HepG2 (cell line): ENCODE data around the gene MSMP. TPM values are rescaled to one million over a fixed set of nuclear protein-coding genes. Genes with fewer than 3 reads are reported as not detected.

Source experiments
- ATAC-seq: fragments of 200-7000 bp; cut with Tn5 transposase; 3 replicates; pipeline ENCODE4 v1.9.1; 2020; ENCODE audit warnings: mild to moderate bottlenecking, moderate library complexity
- BruUV-seq: library from RNA; stranded (reverse); fragments of 400-500 nt; replicated peaks from 2 replicates; lab custom pipeline; 2021; lab: Mats Ljungman, UMichigan
- CTCF ChIA-PET: fragments of 300-600 bp; formaldehyde crosslinking; extraction: SDS; loops from one replicate; lab custom pipeline; 2021; ENCODE audit warnings: low total read pairs, inconsistent platforms, low intra/inter-chr PET ratio; lab: Yijun Ruan, JAX
- POLR2A ChIA-PET: fragments of 350-600 bp; sonication (Branson Sonifier 250); formaldehyde crosslinking; loops from one replicate; lab custom pipeline; 2020; ENCODE audit warnings: antibody characterized with exemption, inconsistent platforms; lab: Yijun Ruan, JAX
- DNase-seq: peaks from one replicate; pipeline ENCODE4 v3.0.0-alpha.2; 2015; ENCODE audit warnings: low spot score
- FAIRE-seq: peaks from 3 replicates; lab custom pipeline; 2011; peaks lifted over from hg19 to GRCh38; lab: Jason Lieb, UNC
- H2AFZ ChIP-seq: one replicate; pipeline ENCODE4 v1.6.1; 2011; ENCODE audit warnings: low read length, inconsistent platforms
- H3K27ac ChIP-seq: fragments of 300-600 bp; 3 replicates; pipeline ENCODE4 v1.8.0; 2011; ENCODE audit warnings: mixed run types, mild to moderate bottlenecking, mixed read lengths, low read length, inconsistent platforms; ENCODE audit not compliant: insufficient read depth; ENCODE audit errors: extremely low read length
- H3K27me3 ChIP-seq, 2 experiments: fragments of 200-600 bp in 1 of 2; 2 replicates in 1 of 2; 3 replicates in 1 of 2; pipeline versions ENCODE4 v1.6.0 to v1.8.0; 2011; ENCODE audit warnings: low read length in 2 of 2, mild to moderate bottlenecking in 2 of 2, moderate library complexity in 2 of 2, inconsistent platforms in 1 of 2; ENCODE audit not compliant: insufficient read depth in 2 of 2, control insufficient read depth in 1 of 2
- H3K36me3 ChIP-seq, 2 experiments: fragments of 200-600 bp in 1 of 2; replicated peaks in 1 of 2; 2 replicates in 1 of 2; 3 replicates in 1 of 2; pipeline versions ENCODE4 v1.5.1 to v1.8.0; 2011; ENCODE audit warnings: low read length in 2 of 2, inconsistent platforms in 1 of 2; ENCODE audit not compliant: insufficient read depth in 2 of 2, control insufficient read depth in 1 of 2
- H3K4me1 ChIP-seq: 2 replicates; pipeline ENCODE4 v1.5.1; 2012; ENCODE audit warnings: low read length, inconsistent platforms; ENCODE audit not compliant: insufficient read depth
- H3K4me2 ChIP-seq: 2 replicates; pipeline ENCODE4 v1.6.0; 2011; ENCODE audit warnings: low read depth, low read length, inconsistent platforms
- H3K4me3 ChIP-seq, 3 experiments: fragments of 200-600 bp in 1 of 3; sonication (generic), shearing (Covaris generic) in 1 of 3; replicated peaks in 1 of 3; 2 replicates each; pipeline ENCODE4 v1.5.1; 2011 to 2016; ENCODE audit warnings: low read length in 3 of 3, inconsistent platforms in 2 of 3, low read depth in 2 of 3, mild to moderate bottlenecking in 2 of 3, control low read depth in 1 of 3, mixed read lengths in 1 of 3; ENCODE audit not compliant: insufficient read depth in 1 of 3
- H3K79me2 ChIP-seq: one replicate; pipeline ENCODE4 v1.6.1; 2011; ENCODE audit warnings: low read length, inconsistent platforms; ENCODE audit not compliant: insufficient read depth
- H3K9ac ChIP-seq: 2 replicates; pipeline ENCODE4 v1.6.0; 2011; ENCODE audit warnings: mild to moderate bottlenecking, low read depth, low read length, inconsistent platforms; ENCODE audit not compliant: insufficient read depth
- H3K9me3 ChIP-seq: 2 replicates; pipeline ENCODE4 v1.5.1; 2012; ENCODE audit warnings: mild to moderate bottlenecking, low read length
- H4K20me1 ChIP-seq: 2 replicates; pipeline ENCODE4 v1.6.0; 2011; ENCODE audit warnings: inconsistent platforms, mild to moderate bottlenecking, low read length, moderate library complexity; ENCODE audit not compliant: insufficient read depth
- HOXD1 ChIP-seq: sonication (generic); formaldehyde crosslinking; IDR thresholded peaks from 2 replicates; pipeline ENCODE4 v1.5.0; 2020; ENCODE audit warnings: missing genetic modification reagents
- NFKB2 ChIP-seq: sonication (generic); formaldehyde crosslinking; IDR thresholded peaks from 2 replicates; pipeline ENCODE4 v1.4.0; 2020; ENCODE audit warnings: missing genetic modification reagents, borderline replicate concordance
- NONO ChIP-seq, 2 experiments: fragments of 450-650 bp in 1 of 2; sonication (generic) in 1 of 2; formaldehyde crosslinking in 1 of 2; IDR thresholded peaks in 1 of 2; conservative IDR thresholded peaks in 1 of 2; 2 replicates each; pipeline versions ENCODE4 v1.6.1 to v1.8.0; 2017 to 2022; ENCODE audit warnings: mild to moderate bottlenecking in 1 of 2, missing genetic modification reagents in 1 of 2, moderate library complexity in 1 of 2
- POLR2G ChIP-seq: fragments of 200-400 bp; formaldehyde crosslinking; IDR thresholded peaks from 2 replicates; pipeline ENCODE4 v1.6.1; 2018; ENCODE audit warnings: mild to moderate bottlenecking, low read depth, low read length, moderate library complexity
- SCMH1 ChIP-seq: sonication (generic); formaldehyde crosslinking; IDR thresholded peaks from 2 replicates; pipeline ENCODE4 v1.9.0; 2021; ENCODE audit warnings: missing genetic modification reagents, mild to moderate bottlenecking, borderline replicate concordance
- SOX5 ChIP-seq: IDR thresholded peaks from 2 replicates; pipeline ENCODE4 v1.6.1; 2016; ENCODE audit warnings: borderline replicate concordance
- SP5 ChIP-seq: IDR thresholded peaks from 2 replicates; pipeline ENCODE4 v1.6.1; 2016; ENCODE audit warnings: low read depth, borderline replicate concordance
- SSRP1 ChIP-seq: IDR thresholded peaks from 2 replicates; pipeline ENCODE4 v1.6.1; 2016; ENCODE audit warnings: control low read depth
- TCF7 ChIP-seq: sonication (generic); IDR thresholded peaks from 2 replicates; pipeline ENCODE4 v1.6.1; 2016; ENCODE audit warnings: antibody characterized with exemption, low read depth
- THYN1 ChIP-seq: sonication (generic); formaldehyde crosslinking; IDR thresholded peaks from 2 replicates; pipeline ENCODE4 v1.8.1; 2023; ENCODE audit warnings: low read depth, mild to moderate bottlenecking, moderate library complexity, missing genetic modification reagents, borderline replicate concordance
- ZBTB42 ChIP-seq: sonication (generic); formaldehyde crosslinking; IDR thresholded peaks from 2 replicates; pipeline ENCODE4 v1.5.0; 2020; ENCODE audit warnings: mild to moderate bottlenecking, missing genetic modification reagents
- ZFP90 ChIP-seq: sonication (generic); formaldehyde crosslinking; IDR thresholded peaks from 2 replicates; pipeline ENCODE4 v1.8.0; 2022; ENCODE audit warnings: missing genetic modification reagents, mild to moderate bottlenecking, inconsistent platforms, borderline replicate concordance
- ZFY ChIP-seq: sonication (generic); formaldehyde crosslinking; IDR thresholded peaks from 2 replicates; pipeline ENCODE4 v1.4.0; 2020; ENCODE audit warnings: missing genetic modification reagents
- ZNF142 ChIP-seq: sonication (generic); formaldehyde crosslinking; IDR thresholded peaks from 2 replicates; pipeline ENCODE4 v1.4.0; 2020; ENCODE audit warnings: missing genetic modification reagents
- ZNF160 ChIP-seq: sonication (generic); formaldehyde crosslinking; IDR thresholded peaks from 2 replicates; pipeline ENCODE4 v1.8.0; 2022; ENCODE audit warnings: mild to moderate bottlenecking, inconsistent platforms, missing genetic modification reagents
- ZNF468 ChIP-seq: sonication (generic); formaldehyde crosslinking; IDR thresholded peaks from 2 replicates; pipeline ENCODE4 v1.8.0; 2022; ENCODE audit warnings: mild to moderate bottlenecking, moderate library complexity, missing genetic modification reagents
- ZNF567 ChIP-seq: sonication (generic); formaldehyde crosslinking; IDR thresholded peaks from 2 replicates; pipeline ENCODE4 v1.8.1; 2023; ENCODE audit warnings: mild to moderate bottlenecking, missing genetic modification reagents, borderline replicate concordance
- ZNF615 ChIP-seq: sonication (generic); formaldehyde crosslinking; IDR thresholded peaks from 2 replicates; pipeline ENCODE4 v1.5.0; 2020; ENCODE audit warnings: mild to moderate bottlenecking, missing genetic modification reagents, borderline replicate concordance
- ZNF788 ChIP-seq: sonication (generic); formaldehyde crosslinking; IDR thresholded peaks from 2 replicates; pipeline ENCODE4 v1.5.0; 2020; ENCODE audit warnings: mild to moderate bottlenecking, missing genetic modification reagents, borderline replicate concordance
- WGBS: methylation state at CpG from one replicate; pipeline ENCODE4 v1.1.6; 2017; ENCODE audit warnings: low lambda C conversion rate; 5-methylcytosine and 5-hydroxymethylcytosine counted together
- in situ Hi-C: cut with HindIII; loops from 2 replicates; pipeline ENCODE4 v1.10.0; 2017; ENCODE audit warnings: low pct_unique_long_range_greater_than_20kb; ENCODE audit not compliant: extremely low pct_ligation_motif_present
- intact Hi-C: fragments of 100-400 bp; cut with micrococcal nuclease; formaldehyde crosslinking; loops from one replicate; pipeline ENCODE4 v1.10.0; 2022; ENCODE audit not compliant: unreplicated experiment
- polyA plus RNA-seq, 8 experiments: library from polyadenylated mRNA; depleted of rRNA in 3 of 8; stranded (reverse) in 7 of 8; unstranded in 1 of 8; fragments of >200 nt; fragmentation: Illumina TruSeq in 4 of 8; extraction: Trizol in 4 of 8; gene quantifications; 2 replicates each; pipeline versions ENCODE4 v1.2.1 to v1.2.3, GENCODE V29; 2011 to 2016; ENCODE audit warnings: low read depth in 4 of 8, missing spikeins in 1 of 8, mixed read lengths in 1 of 8; ENCODE audit not compliant: insufficient read depth in 1 of 8
- total RNA-seq, 5 experiments: library from RNA; depleted of rRNA; stranded (reverse); fragments of >200 nt; fragmentation: Illumina TruSeq; extraction: Trizol; gene quantifications; 2 replicates each; pipeline ENCODE4 v1.2.3, GENCODE V29; 2016; ENCODE audit warnings: low read depth in 1 of 5

Gene MSMP
- total and polyA plus RNA-seq, 2 of the 13 experiments (the other 11 are each of a cell fraction or from before 2014, with no cell fraction given) = 0.24 to 0.46 TPM

DNA sequence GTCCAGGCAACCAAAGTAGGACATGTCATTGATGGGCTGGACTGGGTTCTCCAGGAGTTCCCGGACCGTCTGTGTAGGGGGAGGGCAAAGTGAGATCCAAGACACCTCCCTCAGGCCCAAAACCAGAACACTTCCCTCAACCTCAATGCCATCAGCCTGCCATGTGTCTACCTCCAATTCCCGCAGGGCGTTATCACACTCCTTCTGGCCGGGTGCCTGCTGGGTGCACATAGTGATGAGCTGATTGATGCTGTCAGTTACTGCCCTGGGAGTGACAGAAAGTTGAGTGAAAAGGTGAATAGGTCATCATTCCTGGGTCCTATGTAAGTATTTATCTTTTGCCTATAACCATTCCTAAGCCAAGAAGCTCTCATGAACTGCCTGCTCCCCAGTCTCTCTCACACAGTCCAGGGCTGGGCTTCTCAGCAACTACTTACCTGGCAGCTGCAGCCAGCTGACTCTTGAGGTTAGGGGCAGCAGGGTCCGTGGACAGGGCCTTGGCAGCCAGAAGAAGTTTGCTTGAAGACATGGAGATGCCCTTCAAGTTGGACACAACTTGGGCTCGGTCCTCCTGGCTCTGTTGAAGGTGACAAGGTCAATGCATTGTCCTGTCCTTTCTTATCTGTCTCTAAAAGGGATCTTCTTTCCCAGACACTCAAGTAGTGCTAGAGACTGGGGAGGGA, 43.1 kb downstream of the MSMP start:
- H4K20me1 ChIP-seq = no peaks in the 10 kb centered on the region
- BruUV-seq = no TSS peak
- H2AFZ ChIP-seq = no peak overlapping the region
- ChIA-PET CTCF (no interaction called here), POLR2A (interaction anchor here (0.9 to 1.5 kb wide), 2 partner anchors 46 to 53 kb away, joined by 3 read pairs; partner anchors contain the start of genes CCDC107 and RMRP)
- WGBS = 89% methylated on average over 7 of the region's 7 CpGs
- H3K36me3 ChIP-seq = peaks cover 54 to 90% of the 10 kb centered on the region in 2 experiments
- H3K9ac ChIP-seq = no peak overlapping the region
- DNase-seq (no peak), FAIRE-seq (no peak), ATAC-seq (no peak)
- H3K4me3 ChIP-seq = no peak overlapping the region
- intact Hi-C loops (no loop called here), in situ Hi-C loops (no loop called here)
- no peaks in the 10 kb centered on the region for H3K9me3 ChIP-seq
- H3K27me3 ChIP-seq = no peaks in the 10 kb centered on the region
- no peak overlapping the region for H3K4me2 ChIP-seq
- H3K27ac ChIP-seq = no peak overlapping the region
- H3K79me2 ChIP-seq = no peaks in the 10 kb centered on the region
- no peaks in the 10 kb centered on the region for H3K4me1 ChIP-seq
- TF ChIP-seq ZNF468 (CRISPR knock-in tag) (no peak), TCF7 (no peak), SP5 (CRISPR knock-in tag) (no peak), ZNF615 (CRISPR knock-in tag) (no peak), ZNF160 (CRISPR knock-in tag) (no peak), ZFY (CRISPR knock-in tag) (no peak), ZNF567 (no peak), ZNF142 (CRISPR knock-in tag) (no peak), ZNF788 (CRISPR knock-in tag) (no peak), ZBTB42 (CRISPR knock-in tag) (no peak), ZFP90 (CRISPR knock-in tag) (no peak), POLR2G (no peak), THYN1 (CRISPR knock-in tag) (no peak), NFKB2 (no peak), SCMH1 (CRISPR knock-in tag) (no peak), NONO (IDR thresholded peaks at IDR 0.05) (no peak), NONO (CRISPR knock-in tag; conservative IDR thresholded peaks at IDR 0.05) (no peak), SOX5 (CRISPR knock-in tag) (no peak), SSRP1 (no peak), HOXD1 (CRISPR knock-in tag) (no peak)
